K562 (cell line): ENCODE data around the gene CHD2. TPM values are rescaled to one million over a fixed set of nuclear protein-coding genes. Genes with fewer than 3 reads are reported as not detected.

Experiments used
- RB1 ChIP-seq: fragments of 450-650 bp; IDR thresholded peaks from 2 replicates; pipeline ENCODE4 v1.6.1; 2017; ENCODE audit warnings: low read depth, mild to moderate bottlenecking
- SMAD4 ChIP-seq: fragments of 250-450 bp; sonication (Bioruptor Pico); conservative IDR thresholded peaks from 2 replicates; pipeline ENCODE4 v1.8.0; 2021; ENCODE audit warnings: inconsistent platforms, mild to moderate bottlenecking, moderate library complexity
- SMC3 ChIP-seq: conservative IDR thresholded peaks from 2 replicates; pipeline ENCODE4 v1.6.1; 2011; ENCODE audit warnings: low read depth, low read length, improper control_type of control experiment; ENCODE audit not compliant: insufficient read depth
- SP1 ChIP-seq: sonication (generic); formaldehyde crosslinking; IDR thresholded peaks from 2 replicates; pipeline ENCODE4 v1.8.1; 2022; ENCODE audit warnings: mild to moderate bottlenecking, missing genetic modification reagents
- ZNF384 ChIP-seq: IDR thresholded peaks from 2 replicates; pipeline ENCODE4 v1.6.1; 2012; ENCODE audit warnings: low read depth, low read length, improper control_type of control experiment
- polyA plus RNA-seq, 8 experiments: library from polyadenylated mRNA; depleted of rRNA in 4 of 8; stranded (reverse) in 5 of 8; unstranded in 3 of 8; fragments of >200 nt; fragmentation: Nextera tagmentation in 2 of 8; fragmentation: Illumina TruSeq in 1 of 8; extraction: Ambion mirVana in 2 of 8; extraction: Trizol in 1 of 8; gene quantifications; 2 replicates each; pipeline versions ENCODE4 v1.2.1 to v1.2.3, GENCODE V29; 2011 to 2014; ENCODE audit warnings: inconsistent platforms in 1 of 8, missing spikeins in 1 of 8
- total RNA-seq, 7 experiments: library from RNA; depleted of rRNA in 6 of 7; stranded (reverse); fragments of >200 nt in 6 of 7; fragmentation: Illumina TruSeq in 2 of 7; extraction: Trizol in 2 of 7; gene quantifications; 2 replicates each; pipeline versions ENCODE4 v1.2.1 to v1.2.3, GENCODE V29; 2011 to 2021; ENCODE audit warnings: low replicate concordance in 1 of 7
- TF ChIP-seq, protein P1 (sequence below): fragments of 450-650 bp; formaldehyde crosslinking; IDR thresholded peaks from 2 replicates; pipeline ENCODE4 v1.4.0; 2020; ENCODE audit warnings: mild to moderate bottlenecking, moderate library complexity
- TF ChIP-seq, protein P2 (sequence below): sonication (generic); formaldehyde crosslinking; IDR thresholded peaks from 2 replicates; pipeline ENCODE4 v1.8.0; 2022; ENCODE audit warnings: missing genetic modification reagents, mild to moderate bottlenecking, moderate library complexity, borderline replicate concordance
- TF ChIP-seq, protein P3 (sequence below), 3 experiments: IDR thresholded peaks in 2 of 3; conservative IDR thresholded peaks in 1 of 3; 2 replicates each; pipeline ENCODE4 v1.5.1; 2011 to 2012; ENCODE audit warnings: low read length in 3 of 3, mild to moderate bottlenecking in 3 of 3, control low read depth in 2 of 3, improper control_type of control experiment in 1 of 3, inconsistent platforms in 1 of 3, low read depth in 1 of 3, mixed read lengths in 1 of 3, moderate library complexity in 1 of 3; ENCODE audit not compliant: insufficient read depth in 2 of 3

The CHD2 gene
- total and polyA plus RNA-seq, 9 of the 15 experiments (the other 6 are each of a cell fraction or from before 2014, with no cell fraction given): 38.9 to 70.8 (median 56.2) TPM

DNA sequence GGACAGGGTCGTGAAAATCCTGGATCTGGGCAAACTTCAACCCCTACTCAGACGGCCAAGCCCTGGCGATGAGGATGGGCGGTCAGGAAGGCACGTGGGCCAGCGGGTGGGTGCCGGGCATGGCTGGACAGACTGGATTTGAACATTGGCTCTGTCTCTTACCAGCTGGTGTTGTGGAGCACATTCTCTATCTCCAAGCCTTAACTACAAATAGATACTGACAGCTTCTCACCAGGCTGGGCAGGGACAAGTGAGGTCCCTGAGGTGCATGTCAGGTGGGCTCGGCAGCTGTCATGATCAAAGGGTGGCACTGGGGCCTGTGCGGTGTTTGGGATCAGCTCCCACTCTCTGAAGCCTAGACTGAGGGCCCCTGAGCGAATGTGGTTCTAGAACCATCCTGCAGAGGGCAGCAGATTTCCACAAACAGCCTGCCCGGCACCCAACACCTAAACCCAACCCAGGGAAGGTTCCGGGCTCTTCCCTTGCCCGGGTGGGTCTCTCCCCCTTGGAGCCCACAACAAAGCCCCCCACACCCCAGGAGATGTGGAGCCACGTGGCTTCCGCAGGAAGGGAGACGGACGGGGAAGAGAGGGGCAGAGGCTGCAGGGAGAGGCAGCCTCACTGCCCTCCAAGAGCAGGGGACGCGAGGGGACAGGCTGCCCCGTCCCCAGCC, 130.4 kb downstream of the CHD2 start (continued):
- no peak for TF ChIP-seq SMAD4 (CRISPR knock-in tag)
- peak; percentile 85 for TF ChIP-seq SMC3
- TF ChIP-seq SP1 (CRISPR knock-in tag): 0 out of 2 replicates have a peak, but pooled peaks have one; percentile 31
- TF ChIP-seq, protein P1, sequence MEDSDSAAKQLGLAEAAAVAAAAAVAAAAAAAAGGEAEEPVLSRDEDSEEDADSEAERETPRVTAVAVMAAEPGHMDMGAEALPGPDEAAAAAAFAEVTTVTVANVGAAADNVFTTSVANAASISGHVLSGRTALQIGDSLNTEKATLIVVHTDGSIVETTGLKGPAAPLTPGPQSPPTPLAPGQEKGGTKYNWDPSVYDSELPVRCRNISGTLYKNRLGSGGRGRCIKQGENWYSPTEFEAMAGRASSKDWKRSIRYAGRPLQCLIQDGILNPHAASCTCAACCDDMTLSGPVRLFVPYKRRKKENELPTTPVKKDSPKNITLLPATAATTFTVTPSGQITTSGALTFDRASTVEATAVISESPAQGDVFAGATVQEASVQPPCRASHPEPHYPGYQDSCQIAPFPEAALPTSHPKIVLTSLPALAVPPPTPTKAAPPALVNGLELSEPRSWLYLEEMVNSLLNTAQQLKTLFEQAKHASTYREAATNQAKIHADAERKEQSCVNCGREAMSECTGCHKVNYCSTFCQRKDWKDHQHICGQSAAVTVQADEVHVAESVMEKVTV (CRISPR knock-in tag): 0 out of 2 replicates have a peak, but pooled peaks have one; percentile 34
- 0 out of 2 replicates have a peak, but pooled peaks have one; percentile 17 for TF ChIP-seq ZNF384
- TF ChIP-seq, protein P2, sequence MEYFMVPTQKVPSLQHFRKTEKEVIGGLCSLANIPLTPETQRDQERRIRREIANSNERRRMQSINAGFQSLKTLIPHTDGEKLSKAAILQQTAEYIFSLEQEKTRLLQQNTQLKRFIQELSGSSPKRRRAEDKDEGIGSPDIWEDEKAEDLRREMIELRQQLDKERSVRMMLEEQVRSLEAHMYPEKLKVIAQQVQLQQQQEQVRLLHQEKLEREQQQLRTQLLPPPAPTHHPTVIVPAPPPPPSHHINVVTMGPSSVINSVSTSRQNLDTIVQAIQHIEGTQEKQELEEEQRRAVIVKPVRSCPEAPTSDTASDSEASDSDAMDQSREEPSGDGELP (CRISPR knock-in tag): peak; percentile 49; the same call in 1 of the 2 replicates
- TF ChIP-seq, protein P3, sequence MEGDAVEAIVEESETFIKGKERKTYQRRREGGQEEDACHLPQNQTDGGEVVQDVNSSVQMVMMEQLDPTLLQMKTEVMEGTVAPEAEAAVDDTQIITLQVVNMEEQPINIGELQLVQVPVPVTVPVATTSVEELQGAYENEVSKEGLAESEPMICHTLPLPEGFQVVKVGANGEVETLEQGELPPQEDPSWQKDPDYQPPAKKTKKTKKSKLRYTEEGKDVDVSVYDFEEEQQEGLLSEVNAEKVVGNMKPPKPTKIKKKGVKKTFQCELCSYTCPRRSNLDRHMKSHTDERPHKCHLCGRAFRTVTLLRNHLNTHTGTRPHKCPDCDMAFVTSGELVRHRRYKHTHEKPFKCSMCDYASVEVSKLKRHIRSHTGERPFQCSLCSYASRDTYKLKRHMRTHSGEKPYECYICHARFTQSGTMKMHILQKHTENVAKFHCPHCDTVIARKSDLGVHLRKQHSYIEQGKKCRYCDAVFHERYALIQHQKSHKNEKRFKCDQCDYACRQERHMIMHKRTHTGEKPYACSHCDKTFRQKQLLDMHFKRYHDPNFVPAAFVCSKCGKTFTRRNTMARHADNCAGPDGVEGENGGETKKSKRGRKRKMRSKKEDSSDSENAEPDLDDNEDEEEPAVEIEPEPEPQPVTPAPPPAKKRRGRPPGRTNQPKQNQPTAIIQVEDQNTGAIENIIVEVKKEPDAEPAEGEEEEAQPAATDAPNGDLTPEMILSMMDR (IDR thresholded peaks at IDR 0.05 in 2 of 3, conservative IDR thresholded peaks at IDR 0.05 in 1 of 3; ENCODE audit: insufficient read depth in 2 of 3, low read depth in 1 of 3, low read length in 3 of 3): peak; percentile 80 to 89 (median 87)
- 0 out of 2 replicates have a peak, but pooled peaks have one; percentile 20 for TF ChIP-seq RB1
